ENCODE data around the gene RAB39A. TPM values are rescaled to one million over a fixed set of nuclear protein-coding genes. Genes with fewer than 3 reads are reported as not detected.

Gene RAB39A
- total RNA-seq, 2 donors from 2014 or later, result 0.52 TPM; not detected in 1

DNA sequence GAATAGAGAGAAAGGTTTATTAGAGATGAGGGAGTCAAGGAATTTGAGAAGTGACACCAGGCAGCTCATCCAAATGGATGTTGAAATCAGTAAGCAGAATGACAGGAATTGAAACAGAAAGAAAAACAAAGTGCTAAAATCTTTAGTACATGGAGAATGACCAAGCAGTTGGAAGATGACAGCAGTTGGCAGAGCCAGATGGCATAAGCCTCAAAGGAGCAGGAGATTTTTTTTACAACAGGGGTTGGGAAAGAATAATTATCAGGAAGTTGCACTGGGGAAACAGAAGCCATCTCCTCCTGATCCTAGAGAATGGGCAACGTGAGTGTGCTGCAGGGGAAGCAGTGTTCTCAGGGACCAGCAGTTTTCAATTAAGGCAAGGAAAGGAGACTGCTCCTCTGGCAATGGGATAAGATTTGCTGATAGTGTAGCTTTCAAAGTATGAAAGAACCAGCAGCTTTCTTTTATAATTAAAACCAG lies 28.9 kb downstream of the RAB39A start:
- Histone ChIP-seq H3K4me3 (no peak overlapping the region), H3K27me3 (no peaks in the 10 kb centered on the region), H3K27ac (no peak overlapping the region), H3K36me3 (replicated peaks in 1 of 2; ENCODE audit: insufficient read depth in 1 of 2, low read depth in 2 of 2) (no peaks in the 10 kb centered on the region), H3K9me3 (no peaks in the 10 kb centered on the region), H3K4me1 (no peaks in the 10 kb centered on the region)
- WGBS, 2 donors, result 7 to 16% methylated on average over 1 of the region's 1 CpG
- ATAC-seq, result no peak
- peak in 1 of 4 donors; percentile 32 for DNase-seq
- intact Hi-C loops (cut with DNase I), result no loop called here
- TF ChIP-seq POLR2A (IDR thresholded peaks at IDR 0.05), result no peak
- TF ChIP-seq, protein P1, sequence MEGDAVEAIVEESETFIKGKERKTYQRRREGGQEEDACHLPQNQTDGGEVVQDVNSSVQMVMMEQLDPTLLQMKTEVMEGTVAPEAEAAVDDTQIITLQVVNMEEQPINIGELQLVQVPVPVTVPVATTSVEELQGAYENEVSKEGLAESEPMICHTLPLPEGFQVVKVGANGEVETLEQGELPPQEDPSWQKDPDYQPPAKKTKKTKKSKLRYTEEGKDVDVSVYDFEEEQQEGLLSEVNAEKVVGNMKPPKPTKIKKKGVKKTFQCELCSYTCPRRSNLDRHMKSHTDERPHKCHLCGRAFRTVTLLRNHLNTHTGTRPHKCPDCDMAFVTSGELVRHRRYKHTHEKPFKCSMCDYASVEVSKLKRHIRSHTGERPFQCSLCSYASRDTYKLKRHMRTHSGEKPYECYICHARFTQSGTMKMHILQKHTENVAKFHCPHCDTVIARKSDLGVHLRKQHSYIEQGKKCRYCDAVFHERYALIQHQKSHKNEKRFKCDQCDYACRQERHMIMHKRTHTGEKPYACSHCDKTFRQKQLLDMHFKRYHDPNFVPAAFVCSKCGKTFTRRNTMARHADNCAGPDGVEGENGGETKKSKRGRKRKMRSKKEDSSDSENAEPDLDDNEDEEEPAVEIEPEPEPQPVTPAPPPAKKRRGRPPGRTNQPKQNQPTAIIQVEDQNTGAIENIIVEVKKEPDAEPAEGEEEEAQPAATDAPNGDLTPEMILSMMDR (IDR thresholded peaks at IDR 0.05), result no peak

DNA sequence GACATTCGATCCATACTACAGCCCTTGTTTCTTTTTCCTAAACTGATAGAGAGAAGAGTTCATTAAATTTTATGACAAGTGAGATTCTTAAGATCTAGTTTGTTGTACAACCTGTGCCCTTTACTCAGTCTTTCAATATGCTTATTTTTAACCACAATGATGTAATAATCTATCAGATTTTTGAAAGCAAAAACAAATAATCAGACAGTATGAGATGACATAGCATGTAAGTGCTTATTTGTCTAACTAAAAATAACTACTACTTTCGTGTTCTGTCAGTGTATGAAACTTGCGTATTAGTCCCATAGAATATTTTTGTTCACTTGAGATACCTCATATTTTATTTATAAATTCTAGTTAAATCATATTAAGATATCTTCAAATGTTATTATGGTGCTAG lies 33.2 kb downstream of the RAB39A start:
- H3K4me3 ChIP-seq, result no peak overlapping the region
- intact Hi-C loops (cut with DNase I), result no loop called here
- H3K4me1 ChIP-seq, result no peaks in the 10 kb centered on the region
- no peaks in the 10 kb centered on the region for H3K27me3 ChIP-seq
- H3K9me3 ChIP-seq, result no peaks in the 10 kb centered on the region
- no peak for DNase-seq
- no peaks in the 10 kb centered on the region for H3K36me3 ChIP-seq (replicated peaks in 1 of 2; ENCODE audit: insufficient read depth in 1 of 2, low read depth in 2 of 2)
- TF ChIP-seq POLR2A (IDR thresholded peaks at IDR 0.05), result no peak
- 47 to 51% methylated on average over 3 of the region's 3 CpGs for WGBS, 2 donors
- no peak overlapping the region for H3K27ac ChIP-seq
- no peak for ATAC-seq

DNA sequence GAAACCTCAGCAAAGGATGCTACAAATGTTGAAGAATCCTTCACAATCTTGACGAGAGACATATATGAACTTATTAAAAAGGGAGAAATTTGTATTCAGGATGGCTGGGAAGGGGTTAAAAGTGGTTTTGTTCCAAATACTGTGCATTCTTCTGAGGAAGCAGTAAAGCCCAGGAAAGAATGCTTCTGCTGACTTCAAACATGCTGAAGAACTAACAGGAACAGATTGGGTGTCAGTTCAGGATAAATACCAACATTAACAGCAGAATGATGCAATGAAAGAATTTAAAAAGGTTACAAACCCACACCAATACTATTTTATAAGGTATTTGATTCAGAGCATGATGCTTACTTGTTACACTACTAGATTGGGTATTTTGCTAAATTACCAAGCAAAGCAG lies 33.9 kb downstream of the RAB39A start:
- no peak overlapping the region for H3K27ac ChIP-seq
- H3K9me3 ChIP-seq, result no peaks in the 10 kb centered on the region
- DNase-seq, result no peak
- intact Hi-C loops (cut with DNase I), result no loop called here
- TF ChIP-seq, protein P1 (IDR thresholded peaks at IDR 0.05), result no peak
- TF ChIP-seq POLR2A (IDR thresholded peaks at IDR 0.05), result no peak
- no peaks in the 10 kb centered on the region for H3K27me3 ChIP-seq
- H3K36me3 ChIP-seq (replicated peaks in 1 of 2; ENCODE audit: insufficient read depth in 1 of 2, low read depth in 2 of 2), result no peaks in the 10 kb centered on the region
- H3K4me3 ChIP-seq, result no peak overlapping the region
- no peak for ATAC-seq
- H3K4me1 ChIP-seq, result no peaks in the 10 kb centered on the region
- 67 to 84% methylated on average over 1 of the region's 1 CpG for WGBS, 2 donors

DNA sequence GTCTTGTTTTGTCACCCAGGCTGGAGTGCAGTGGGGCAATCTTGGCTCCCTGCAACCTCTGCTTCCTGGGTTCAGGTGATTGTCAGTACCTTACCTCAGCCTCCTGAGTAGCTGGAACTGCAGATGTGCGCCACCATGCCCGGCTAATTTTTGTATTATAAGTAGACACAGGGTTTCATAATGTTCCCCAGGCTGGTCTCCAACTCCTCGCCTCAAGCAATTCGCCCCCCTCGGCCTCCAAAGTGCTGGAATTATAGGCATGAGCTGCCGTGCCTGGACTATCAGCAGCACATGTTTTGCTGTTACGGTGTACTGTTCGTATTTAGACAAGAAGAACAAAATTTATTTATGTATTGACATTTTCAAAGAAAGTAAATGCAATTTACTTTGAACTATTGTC lies 34.8 kb downstream of the RAB39A start:
- H3K36me3 ChIP-seq (replicated peaks in 1 of 2; ENCODE audit: insufficient read depth in 1 of 2, low read depth in 2 of 2), result no peaks in the 10 kb centered on the region
- TF ChIP-seq, protein P1 (IDR thresholded peaks at IDR 0.05), result no peak
- no peak for TF ChIP-seq POLR2A (IDR thresholded peaks at IDR 0.05)
- intact Hi-C loops (cut with DNase I), result no loop called here
- no peaks in the 10 kb centered on the region for H3K4me1 ChIP-seq
- no peak overlapping the region for H3K27ac ChIP-seq
- WGBS, 2 donors, result 60 to 66% methylated on average over 7 to 8 of the region's 8 CpGs
- no peaks in the 10 kb centered on the region for H3K27me3 ChIP-seq
- no peak for ATAC-seq
- H3K9me3 ChIP-seq, result no peaks in the 10 kb centered on the region
- no peak overlapping the region for H3K4me3 ChIP-seq
- no peak for DNase-seq

DNA sequence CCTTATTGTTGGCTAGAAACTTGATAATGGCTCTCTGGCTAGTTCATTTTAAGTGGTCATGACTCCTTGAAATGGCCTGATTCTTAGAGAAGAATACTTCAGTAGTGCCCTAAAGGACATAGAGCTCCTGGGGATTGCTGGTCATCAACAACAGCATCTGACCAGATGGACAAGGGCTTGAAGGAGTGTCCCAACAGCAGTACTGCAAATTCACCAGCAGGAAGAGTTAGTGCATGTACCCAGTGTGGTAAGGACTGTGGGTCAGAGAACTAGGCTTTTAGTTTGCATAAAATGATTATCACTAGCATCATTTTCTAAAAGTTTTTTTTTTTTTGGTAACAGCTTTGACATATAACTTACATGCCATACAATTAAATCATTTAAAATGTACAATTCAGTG lies 41.0 kb downstream of the RAB39A start:
- DNase-seq (no peak), ATAC-seq (no peak)
- no peak for TF ChIP-seq POLR2A (IDR thresholded peaks at IDR 0.05)
- TF ChIP-seq, protein P1 (IDR thresholded peaks at IDR 0.05), result no peak
- Histone ChIP-seq H3K27me3 (no peaks in the 10 kb centered on the region), H3K9me3 (no peaks in the 10 kb centered on the region), H3K4me3 (no peak overlapping the region), H3K36me3 (replicated peaks in 1 of 2; ENCODE audit: insufficient read depth in 1 of 2, low read depth in 2 of 2) (no peaks in the 10 kb centered on the region), H3K4me1 (no peaks in the 10 kb centered on the region), H3K27ac (no peak overlapping the region)
- intact Hi-C loops (cut with DNase I), result no loop called here
